ENCODE results near the gene STRA8. TPM values are rescaled to one million over a fixed set of nuclear protein-coding genes. Genes with fewer than 3 reads are reported as not detected.
"Not testable (repeated sequence)": the region's sequence is repeated elsewhere in the genome, so short reads cannot be mapped to it uniquely, and the experiment has no call there.

STRA8 gene
- total RNA-seq, 2 experiments from 2014 or later: not detected

DNA sequence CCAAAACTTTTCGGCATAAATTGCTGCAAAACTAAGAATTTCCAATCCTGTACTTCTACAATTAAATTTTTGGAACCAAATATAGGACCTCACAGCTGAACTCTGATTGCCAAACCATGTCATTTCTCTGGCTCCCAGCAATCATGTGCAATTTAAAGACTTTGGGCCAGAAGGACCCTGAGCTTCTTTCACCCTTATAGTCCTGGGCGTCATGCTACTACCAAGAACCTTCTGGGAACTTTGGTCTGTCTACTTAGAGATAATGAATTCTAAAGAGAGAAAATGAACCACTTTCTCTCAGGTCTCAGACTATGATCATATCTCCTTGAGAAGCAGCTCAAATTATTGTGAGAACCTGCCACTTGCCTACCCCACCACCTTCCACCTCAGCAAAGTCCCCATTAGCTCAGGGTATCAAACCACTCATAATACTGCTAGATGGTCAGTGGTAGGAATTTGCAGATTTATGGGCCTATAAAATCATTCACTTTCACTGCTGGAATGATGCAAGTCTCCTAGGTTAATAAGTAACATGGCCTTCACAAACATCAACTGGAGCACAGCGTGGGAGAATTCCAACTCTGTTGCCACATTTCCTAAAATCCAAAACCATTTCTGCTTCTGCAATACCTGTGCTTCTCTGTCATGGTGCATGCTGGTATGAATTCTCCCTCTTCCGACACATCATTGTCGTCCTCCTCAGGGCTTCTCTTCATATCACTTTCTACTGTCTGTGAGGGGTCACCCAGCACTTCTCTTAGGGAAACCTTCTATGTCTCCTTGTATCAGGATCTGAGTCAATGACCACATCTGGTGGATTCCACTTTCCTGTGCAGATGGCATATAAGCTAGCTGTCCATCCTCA lies 15.8 kb upstream of the STRA8 start:
- no peak for DNase-seq
- peaks cover 13% of the 10 kb centered on the region for H3K9me3 Mint-ChIP-seq (ENCODE audit: insufficient read depth)
- peaks cover 2% of the 10 kb centered on the region for H3K36me3 Mint-ChIP-seq (ENCODE audit: low read depth)
- H3K27ac Mint-ChIP-seq: no peak overlapping the region
- ATAC-seq: no peak
- H3K4me3 Mint-ChIP-seq: no peak overlapping the region
- no peaks in the 10 kb centered on the region for H3K4me1 Mint-ChIP-seq (ENCODE audit: low read depth)
- ChIA-PET CTCF (interaction anchor here (1.0 kb wide), 1 partner anchor 56 kb away, joined by 6 read pairs; no protein-coding TSS in a partner anchor), POLR2A (no interaction called here)
- peaks cover 8% of the 10 kb centered on the region for H3K27me3 Mint-ChIP-seq (ENCODE audit: low read depth)

DNA sequence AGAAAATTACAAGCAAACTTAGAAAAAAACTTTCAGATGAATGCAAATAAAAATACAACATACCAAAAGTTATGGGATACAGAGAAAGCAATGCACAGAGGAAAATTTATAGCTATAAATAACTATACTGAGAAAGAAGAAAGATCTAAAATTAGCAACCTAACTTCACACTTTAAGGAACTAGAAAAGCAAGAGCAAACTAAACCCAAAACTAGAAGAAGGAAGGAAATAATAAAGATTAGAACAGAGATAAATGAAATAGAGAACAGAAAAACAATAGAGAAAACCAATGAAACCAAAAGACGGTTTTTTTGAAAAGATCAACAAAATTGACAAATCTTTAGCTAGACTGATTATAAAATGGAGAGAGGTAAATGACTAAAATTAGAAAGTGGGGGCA lies 9.6 kb upstream of the STRA8 start:
- Mint-ChIP-seq H3K27me3 (ENCODE audit: low read depth) (peaks cover 4% of the 10 kb centered on the region), H3K27ac (no peak overlapping the region), H3K4me1 (ENCODE audit: low read depth) (peaks cover 11% of the 10 kb centered on the region), H3K36me3 (ENCODE audit: low read depth) (peaks cover 6% of the 10 kb centered on the region), H3K9me3 (ENCODE audit: insufficient read depth) (peaks cover 24% of the 10 kb centered on the region), H3K4me3 (no peak overlapping the region)
- POLR2A ChIA-PET: no interaction called here
- ATAC-seq: no peak
- CTCF ChIA-PET: interaction anchor here (0.6 to 1.7 kb wide), 4 partner anchors 9 to 54 kb away, joined by 3 to 4 read pairs (median 3); partner anchors contain the start of genes CYREN and WDR91
- no peak for DNase-seq

DNA sequence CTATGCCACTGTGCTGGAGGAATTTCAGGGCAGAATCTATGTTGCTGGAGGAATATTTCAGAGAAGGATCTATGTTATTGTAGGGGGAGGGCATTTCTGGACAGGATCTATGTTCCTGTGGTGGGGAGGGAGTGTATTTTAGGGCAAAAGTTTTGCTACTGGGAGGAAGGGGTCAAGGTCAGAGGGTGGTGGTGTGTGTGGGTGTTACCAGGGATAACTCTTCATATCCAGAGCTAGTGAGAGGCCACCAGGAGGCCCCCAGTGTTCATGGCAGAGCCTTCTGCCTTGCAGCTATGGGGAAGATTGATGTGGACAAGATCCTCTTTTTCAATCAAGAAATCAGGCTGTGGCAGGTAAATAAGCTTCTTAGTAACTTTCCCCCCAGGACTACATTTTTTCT lies 2.0 kb upstream of the STRA8 start:
- H3K9me3 Mint-ChIP-seq (ENCODE audit: insufficient read depth): no peaks in the 10 kb centered on the region
- CTCF ChIA-PET: interaction anchor here (1.0 to 1.1 kb wide), 2 partner anchors 12 to 42 kb away, joined by 3 to 5 read pairs; no protein-coding TSS in a partner anchor
- ATAC-seq: no peak

DNA sequence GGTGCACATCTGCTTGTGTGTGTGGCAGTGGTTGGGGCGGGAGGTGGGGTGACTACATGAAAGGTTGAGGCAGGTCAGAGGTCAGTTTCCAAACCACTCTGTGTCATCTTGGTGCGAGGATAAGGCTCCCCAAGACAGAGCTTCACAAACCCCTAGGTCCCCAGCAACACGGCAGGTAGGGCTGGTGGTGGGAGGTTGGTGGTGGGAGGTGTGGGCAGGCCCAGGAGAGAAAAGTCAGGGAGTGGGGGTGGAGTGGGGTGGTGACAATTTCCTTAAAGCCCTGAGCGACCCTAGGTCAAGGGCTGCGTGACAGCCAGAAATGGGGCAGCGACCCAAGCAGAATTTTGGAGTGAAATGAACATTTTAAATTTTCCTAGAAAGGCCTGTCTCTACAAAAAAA lies 1.6 kb upstream of the STRA8 start:
- ChIA-PET POLR2A (no interaction called here), CTCF (interaction anchor here (1.0 kb wide), 2 partner anchors 8 to 12 kb away, joined by 3 to 5 read pairs; no protein-coding TSS in a partner anchor)
- ATAC-seq (no peak), DNase-seq (no peak)
- Mint-ChIP-seq H3K27me3 (ENCODE audit: low read depth) (no peaks in the 10 kb centered on the region), H3K27ac (no peak overlapping the region), H3K4me1 (ENCODE audit: low read depth) (peaks cover 9% of the 10 kb centered on the region), H3K9me3 (ENCODE audit: insufficient read depth) (no peaks in the 10 kb centered on the region), H3K4me3 (no peak overlapping the region), H3K36me3 (ENCODE audit: low read depth) (no peaks in the 10 kb centered on the region)

More for the DNA sequence above, 2.0 kb upstream of the STRA8 start:
- Mint-ChIP-seq H3K36me3 (ENCODE audit: low read depth) (no peaks in the 10 kb centered on the region), H3K4me3 (no peak overlapping the region), H3K4me1 (ENCODE audit: low read depth) (peaks cover 5% of the 10 kb centered on the region), H3K27ac (no peak overlapping the region), H3K27me3 (ENCODE audit: low read depth) (no peaks in the 10 kb centered on the region)
- POLR2A ChIA-PET: no interaction called here
- DNase-seq: no peak

DNA sequence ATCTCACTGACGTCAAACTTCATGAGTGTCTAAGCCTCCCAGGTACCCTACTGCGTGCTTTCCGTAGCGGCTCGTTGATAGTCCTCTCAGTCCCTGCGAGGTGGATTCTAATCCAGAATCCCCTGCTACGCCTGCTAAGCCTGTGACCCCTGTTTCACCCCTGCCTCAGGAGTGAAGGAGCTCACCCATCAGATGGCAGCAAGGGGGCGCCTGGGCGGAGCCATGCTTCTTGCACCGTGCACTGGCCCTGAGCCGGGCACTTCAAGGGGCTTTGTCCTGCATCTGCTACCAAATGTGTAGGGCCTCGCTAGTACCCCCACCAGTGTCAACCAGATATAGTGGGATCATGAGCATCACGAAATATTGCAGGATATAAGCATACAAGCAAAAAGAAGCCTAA lies 918 bp upstream of the STRA8 start:
- no peak overlapping the region for H3K4me3 Mint-ChIP-seq
- H3K4me1 Mint-ChIP-seq (ENCODE audit: low read depth): peaks cover 9% of the 10 kb centered on the region
- no peaks in the 10 kb centered on the region for H3K27me3 Mint-ChIP-seq (ENCODE audit: low read depth)
- no peaks in the 10 kb centered on the region for H3K36me3 Mint-ChIP-seq (ENCODE audit: low read depth)
- DNase-seq (no peak), ATAC-seq (no peak)
- no peak overlapping the region for H3K27ac Mint-ChIP-seq
- CTCF ChIA-PET: interaction anchor here (1.0 kb wide), 1 partner anchor 8 kb away, joined by 3 read pairs; no protein-coding TSS in a partner anchor
- H3K9me3 Mint-ChIP-seq (ENCODE audit: insufficient read depth): no peaks in the 10 kb centered on the region
- POLR2A ChIA-PET: no interaction called here

DNA sequence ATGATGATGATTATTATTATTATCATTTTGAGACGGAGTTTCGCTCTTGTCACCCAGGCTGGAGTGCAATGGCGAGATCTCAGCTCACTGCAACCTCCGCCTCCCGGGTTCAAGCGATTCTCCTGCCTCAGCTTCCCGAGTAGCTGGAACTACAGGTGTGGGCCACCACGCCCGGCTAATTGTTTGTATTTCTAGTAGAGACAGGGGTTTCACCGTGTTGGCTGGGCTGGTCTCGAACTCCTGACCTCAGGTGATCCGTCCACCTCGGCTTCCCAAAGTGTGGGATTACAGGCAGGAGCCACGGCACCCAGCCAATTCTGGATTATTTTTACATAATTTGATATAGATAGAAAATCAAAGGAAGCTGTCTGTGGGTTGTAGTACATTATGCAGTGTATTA lies 457 bp downstream of the STRA8 start:
- ChIA-PET CTCF (interaction anchor here (3.1 kb wide), 1 partner anchor 40 kb away, joined by 12 read pairs; no protein-coding TSS in a partner anchor), POLR2A (interaction anchor here (1.2 kb wide), 1 partner anchor 25 kb away, joined by 3 read pairs; no protein-coding TSS in a partner anchor)
- H3K4me1 Mint-ChIP-seq (ENCODE audit: low read depth); H3K9me3 Mint-ChIP-seq (ENCODE audit: insufficient read depth); H3K27ac Mint-ChIP-seq; H3K4me3 Mint-ChIP-seq; DNase-seq; H3K27me3 Mint-ChIP-seq (ENCODE audit: low read depth); ATAC-seq; H3K36me3 Mint-ChIP-seq (ENCODE audit: low read depth): not testable (repeated sequence)

DNA sequence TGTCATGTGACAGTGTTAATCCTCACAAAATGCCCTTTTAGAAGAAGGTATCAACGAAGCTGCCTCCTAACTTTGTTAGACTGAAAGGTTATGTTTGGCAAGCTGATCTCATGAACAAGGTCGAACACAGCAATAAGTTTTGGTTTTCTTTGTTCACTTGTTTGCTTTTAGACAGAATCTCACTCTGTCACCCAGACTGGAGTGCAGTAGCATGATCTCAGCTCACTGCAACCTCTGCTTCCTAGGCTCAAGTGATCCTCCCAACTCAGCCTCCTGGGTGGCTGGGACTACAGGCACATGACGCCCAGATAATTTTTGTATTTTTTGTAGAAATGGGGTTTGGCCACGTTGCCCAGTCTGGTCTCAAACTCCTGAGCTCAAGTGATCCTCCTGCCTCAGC lies 1.1 kb downstream of the STRA8 start:
- ATAC-seq: no peak
- Mint-ChIP-seq H3K36me3 (ENCODE audit: low read depth) (no peaks in the 10 kb centered on the region), H3K9me3 (ENCODE audit: insufficient read depth) (no peaks in the 10 kb centered on the region), H3K27me3 (ENCODE audit: low read depth) (no peaks in the 10 kb centered on the region), H3K4me3 (no peak overlapping the region), H3K4me1 (ENCODE audit: low read depth) (peaks cover 9% of the 10 kb centered on the region), H3K27ac (no peak overlapping the region)
- CTCF ChIA-PET: interaction anchor here (0.7 to 3.1 kb wide), 2 partner anchors 40 to 485 kb away, joined by 3 to 12 read pairs; no protein-coding TSS in a partner anchor
- no peak for DNase-seq
- POLR2A ChIA-PET: interaction anchor here (1.2 kb wide), 1 partner anchor 26 kb away, joined by 3 read pairs; no protein-coding TSS in a partner anchor

DNA sequence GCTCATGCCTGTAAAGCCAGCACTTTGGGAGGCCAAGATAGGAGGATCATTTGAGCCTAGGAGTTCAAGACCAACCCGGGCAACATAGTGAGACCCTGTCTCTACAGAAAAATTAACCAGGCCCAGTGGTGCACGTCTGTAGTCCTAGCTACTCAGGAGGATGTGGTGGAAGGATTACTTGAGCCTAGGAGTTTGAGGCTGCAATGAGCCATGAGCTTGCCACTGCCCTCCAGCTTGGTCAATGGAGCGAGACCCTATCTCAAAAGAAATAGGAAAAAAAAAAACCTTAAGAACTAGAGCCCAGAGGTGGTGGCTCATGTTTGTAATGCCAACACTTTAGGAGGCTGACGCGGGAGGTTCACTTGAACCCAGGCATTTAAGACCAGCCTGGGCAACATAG lies 2.2 kb downstream of the STRA8 start:
- ATAC-seq: no peak
- Mint-ChIP-seq H3K4me3 (no peak overlapping the region), H3K9me3 (ENCODE audit: insufficient read depth) (no peaks in the 10 kb centered on the region), H3K36me3 (ENCODE audit: low read depth) (no peaks in the 10 kb centered on the region), H3K27ac (no peak overlapping the region), H3K27me3 (ENCODE audit: low read depth) (no peaks in the 10 kb centered on the region), H3K4me1 (ENCODE audit: low read depth) (peaks cover 9% of the 10 kb centered on the region)
- ChIA-PET POLR2A (no interaction called here), CTCF (interaction anchor here (1.0 to 3.1 kb wide), 2 partner anchors 39 to 249 kb away, joined by 3 to 12 read pairs; no protein-coding TSS in a partner anchor)
- no peak for DNase-seq

DNA sequence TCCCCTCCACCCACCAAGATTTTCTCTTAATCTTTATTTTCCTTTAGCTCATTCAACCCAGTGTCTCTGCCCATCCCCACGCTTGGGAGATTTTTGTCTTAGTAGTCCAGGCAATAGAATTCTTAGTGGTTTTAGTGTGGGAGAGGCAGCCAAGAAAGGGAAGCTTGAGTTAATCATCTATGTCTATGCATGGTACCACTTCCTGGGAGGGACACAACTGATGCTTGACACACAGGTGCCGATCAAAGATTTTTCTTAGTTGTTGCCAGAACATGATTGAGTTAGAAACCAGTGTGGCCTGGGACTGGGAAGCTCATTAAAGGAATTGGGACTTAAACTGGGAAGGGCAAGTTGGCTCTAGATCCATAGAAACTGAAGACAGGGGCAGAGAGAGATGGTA lies 3.1 kb downstream of the STRA8 start:
- H3K9me3 Mint-ChIP-seq (ENCODE audit: insufficient read depth): no peaks in the 10 kb centered on the region
- ChIA-PET POLR2A (no interaction called here), CTCF (interaction anchor here (1.0 to 3.1 kb wide), 4 partner anchors 12 to 250 kb away, joined by 3 to 12 read pairs (median 3); no protein-coding TSS in a partner anchor)
- DNase-seq (no peak), ATAC-seq (no peak)
- peaks cover 2% of the 10 kb centered on the region for H3K27me3 Mint-ChIP-seq (ENCODE audit: low read depth)
- H3K4me3 Mint-ChIP-seq: no peak overlapping the region
- H3K27ac Mint-ChIP-seq: no peak overlapping the region
- H3K36me3 Mint-ChIP-seq (ENCODE audit: low read depth): no peaks in the 10 kb centered on the region
- H3K4me1 Mint-ChIP-seq (ENCODE audit: low read depth): peaks cover 9% of the 10 kb centered on the region

DNA sequence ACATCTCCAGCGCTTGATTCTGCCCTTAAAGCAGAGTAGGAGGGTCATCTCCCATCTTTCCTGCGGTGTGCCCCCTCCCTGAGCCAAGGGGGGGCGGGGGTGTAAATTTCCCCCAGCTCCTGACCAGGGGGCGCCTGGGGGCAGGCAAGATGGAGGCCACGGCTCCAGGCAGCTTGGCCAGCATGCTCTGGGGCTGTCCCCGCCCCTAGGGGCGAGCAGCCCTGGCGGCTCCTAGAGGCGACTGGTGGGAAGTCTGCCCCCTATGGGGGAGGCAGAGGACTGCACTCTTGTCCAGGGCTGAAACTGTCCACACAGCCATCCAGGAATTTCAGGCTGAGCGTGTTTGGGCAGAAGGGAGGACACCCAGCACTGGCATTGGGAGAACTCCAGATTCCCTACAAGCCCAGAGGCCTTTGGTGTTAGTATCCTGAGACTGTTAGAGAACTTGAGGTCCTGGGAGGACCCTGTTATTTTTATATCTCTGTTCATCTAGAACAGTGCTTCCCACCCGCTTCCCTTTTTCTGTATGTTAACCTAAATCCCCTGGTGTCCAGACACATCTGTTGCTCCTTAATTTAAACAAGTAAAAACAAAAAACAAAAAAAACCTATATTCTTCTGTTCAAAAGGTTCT lies 4.6 kb downstream of the STRA8 start:
- ChIA-PET POLR2A (no interaction called here), CTCF (no interaction called here)
- Mint-ChIP-seq H3K27ac (no peak overlapping the region), H3K4me1 (ENCODE audit: low read depth) (peaks cover 9% of the 10 kb centered on the region), H3K36me3 (ENCODE audit: low read depth) (no peaks in the 10 kb centered on the region), H3K4me3 (no peak overlapping the region), H3K9me3 (ENCODE audit: insufficient read depth) (no peaks in the 10 kb centered on the region), H3K27me3 (ENCODE audit: low read depth) (peaks cover 2% of the 10 kb centered on the region)
- DNase-seq: no peak
- no peak for ATAC-seq

DNA sequence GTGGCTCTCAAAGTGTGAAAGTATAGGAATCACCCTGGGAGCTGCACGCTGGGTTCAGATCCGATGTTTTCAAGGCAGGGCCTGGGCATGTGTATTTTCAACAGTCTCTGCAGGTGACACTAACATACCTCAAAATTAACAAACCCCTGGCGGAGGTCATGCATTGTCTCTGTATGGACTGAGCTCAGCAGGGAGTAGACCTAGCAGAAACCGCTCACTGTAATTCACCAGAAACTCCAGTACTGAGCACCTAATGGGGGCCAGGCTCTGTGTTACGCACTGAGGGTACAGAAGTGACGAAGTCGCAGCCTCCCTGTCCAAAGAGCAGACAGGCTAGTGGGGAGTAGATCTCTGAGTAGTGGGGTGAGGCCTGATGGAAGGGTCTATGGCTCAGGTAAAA lies 5.6 kb downstream of the STRA8 start:
- Mint-ChIP-seq H3K9me3 (ENCODE audit: insufficient read depth) (no peaks in the 10 kb centered on the region), H3K27ac (no peak overlapping the region), H3K4me3 (no peak overlapping the region), H3K4me1 (ENCODE audit: low read depth) (peaks cover 9% of the 10 kb centered on the region), H3K27me3 (ENCODE audit: low read depth) (peaks cover 2% of the 10 kb centered on the region), H3K36me3 (ENCODE audit: low read depth) (no peaks in the 10 kb centered on the region)
- DNase-seq (no peak), ATAC-seq (no peak)
- ChIA-PET POLR2A (no interaction called here), CTCF (no interaction called here)

DNA sequence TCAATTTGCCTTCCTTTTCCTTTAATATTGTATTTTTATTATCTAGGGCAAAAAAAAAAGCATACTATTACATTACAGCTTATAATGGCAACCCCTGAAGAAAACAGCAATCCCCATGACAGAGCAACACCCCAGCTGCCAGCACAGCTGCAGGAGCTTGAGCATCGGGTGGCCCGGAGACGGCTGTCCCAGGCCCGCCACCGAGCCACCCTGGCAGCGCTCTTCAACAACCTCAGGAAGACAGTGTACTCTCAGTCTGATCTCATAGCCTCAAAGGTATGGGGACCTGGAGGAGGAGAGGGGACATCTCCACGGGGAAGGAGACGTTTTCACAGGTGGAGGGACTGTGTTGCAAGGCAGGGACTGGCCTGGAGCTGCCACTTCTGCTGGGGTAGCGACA lies 6.8 kb downstream of the STRA8 start:
- Mint-ChIP-seq H3K9me3 (ENCODE audit: insufficient read depth) (no peaks in the 10 kb centered on the region), H3K4me1 (ENCODE audit: low read depth) (peaks cover 9% of the 10 kb centered on the region), H3K27ac (no peak overlapping the region), H3K36me3 (ENCODE audit: low read depth) (no peaks in the 10 kb centered on the region), H3K4me3 (no peak overlapping the region), H3K27me3 (ENCODE audit: low read depth) (peaks cover 4% of the 10 kb centered on the region)
- no peak for DNase-seq
- ATAC-seq: no peak
- POLR2A ChIA-PET: no interaction called here
- CTCF ChIA-PET: no interaction called here
